Mesenchymal stem cell (in vitro differentiated cells and primary cell): ENCODE data around the gene GTPBP1.

Experiments
- DNase-seq: peaks from one replicate; pipeline ENCODE4 v3.0.0-alpha.2; 2013
- H2AFZ ChIP-seq: one replicate; pipeline ENCODE4 v1.6.1; 2013; ENCODE audit warnings: low read depth, mild to moderate bottlenecking, control low read depth, inconsistent platforms, low read length, moderate library complexity
- H2AK5ac ChIP-seq: 2 replicates; pipeline ENCODE4 v1.6.1; 2013; ENCODE audit warnings: low read length, moderate library complexity, mild to moderate bottlenecking, inconsistent platforms; ENCODE audit not compliant: severe bottlenecking
- H2BK120ac ChIP-seq: one replicate; pipeline ENCODE4 v1.6.1; 2013; ENCODE audit warnings: low read depth, mild to moderate bottlenecking, inconsistent platforms, low read length, moderate library complexity
- H2BK12ac ChIP-seq, 2 experiments: one replicate each; pipeline ENCODE4 v1.6.1; 2013; ENCODE audit warnings: inconsistent platforms in 2 of 2, low read length in 2 of 2, mild to moderate bottlenecking in 2 of 2, moderate library complexity in 2 of 2, control low read depth in 1 of 2
- H2BK15ac ChIP-seq: one replicate; pipeline ENCODE4 v1.6.1; 2013; ENCODE audit warnings: mild to moderate bottlenecking, low read depth, inconsistent platforms; ENCODE audit not compliant: poor library complexity, severe bottlenecking
- H2BK5ac ChIP-seq: 2 replicates; pipeline ENCODE4 v1.6.1; 2013; ENCODE audit warnings: low read depth, mild to moderate bottlenecking, low read length, control low read depth, inconsistent platforms; ENCODE audit not compliant: poor library complexity, severe bottlenecking
- H3K14ac ChIP-seq, 2 experiments: one replicate each; pipeline ENCODE4 v1.6.1; 2013; ENCODE audit warnings: inconsistent platforms in 2 of 2, low read length in 2 of 2, control low read depth in 1 of 2, mild to moderate bottlenecking in 1 of 2, moderate library complexity in 1 of 2
- H3K18ac ChIP-seq, 2 experiments: one replicate each; pipeline ENCODE4 v1.6.1; 2013; ENCODE audit warnings: inconsistent platforms in 2 of 2, low read length in 2 of 2, control low read depth in 1 of 2, low read depth in 1 of 2, mild to moderate bottlenecking in 1 of 2
- H3K23ac ChIP-seq, 2 experiments: one replicate each; pipeline ENCODE4 v1.6.1; 2013; ENCODE audit warnings: inconsistent platforms in 2 of 2, low read length in 2 of 2, mild to moderate bottlenecking in 2 of 2, moderate library complexity in 2 of 2, control low read depth in 1 of 2
- H3K27ac ChIP-seq: 2 replicates; pipeline ENCODE4 v1.5.1; 2013; ENCODE audit warnings: mild to moderate bottlenecking, moderate library complexity, low read length, control low read depth, inconsistent platforms; ENCODE audit not compliant: poor library complexity, severe bottlenecking
- H3K27me3 ChIP-seq, 2 experiments: 2 replicates each; pipeline versions ENCODE4 v1.6.1 to v1.7.0; 2013; ENCODE audit warnings: low read length in 2 of 2, mild to moderate bottlenecking in 2 of 2, moderate library complexity in 2 of 2, control low read depth in 1 of 2, inconsistent platforms in 1 of 2; ENCODE audit not compliant: control insufficient read depth in 1 of 2, insufficient read depth in 1 of 2
- H3K36me3 ChIP-seq, 2 experiments: 2 replicates each; pipeline versions ENCODE4 v1.6.1 to v1.7.0; 2013; ENCODE audit warnings: low read length in 2 of 2, control low read depth in 1 of 2, inconsistent platforms in 1 of 2, low read depth in 1 of 2, mild to moderate bottlenecking in 1 of 2; ENCODE audit not compliant: insufficient read depth in 2 of 2, control insufficient read depth in 1 of 2
- H3K4ac ChIP-seq, 2 experiments: one replicate each; pipeline ENCODE4 v1.6.1; 2013; ENCODE audit warnings: inconsistent platforms in 2 of 2, low read length in 2 of 2, mild to moderate bottlenecking in 2 of 2, moderate library complexity in 2 of 2, control low read depth in 1 of 2, low read depth in 1 of 2
- H3K4me1 ChIP-seq: 2 replicates; pipeline ENCODE4 v1.6.1; 2013; ENCODE audit warnings: low read depth, low read length, control low read depth; ENCODE audit not compliant: control insufficient read depth, insufficient read depth
- H3K4me2 ChIP-seq: 2 replicates; pipeline ENCODE4 v1.6.1; 2013; ENCODE audit warnings: low read length, mild to moderate bottlenecking, inconsistent platforms; ENCODE audit not compliant: poor library complexity, severe bottlenecking
- H3K4me3 ChIP-seq, 2 experiments: 2 replicates each; pipeline versions ENCODE4 v1.5.1 to v1.7.0; 2013; ENCODE audit warnings: low read length in 2 of 2, mild to moderate bottlenecking in 2 of 2, control low read depth in 1 of 2, low read depth in 1 of 2; ENCODE audit not compliant: insufficient read depth in 1 of 2
- H3K79me1 ChIP-seq: replicated peaks from 2 replicates; pipeline ENCODE4 v1.6.1; 2013; ENCODE audit warnings: mild to moderate bottlenecking, control low read depth, low read length, inconsistent platforms; ENCODE audit not compliant: poor library complexity, severe bottlenecking
- H3K9ac ChIP-seq: 2 replicates; pipeline ENCODE4 v1.7.0; 2013; ENCODE audit warnings: mild to moderate bottlenecking, low read length, moderate library complexity
- H3K9me3 ChIP-seq: 2 replicates; pipeline ENCODE4 v1.7.0; 2013; ENCODE audit warnings: mild to moderate bottlenecking, low read length; ENCODE audit not compliant: control insufficient read depth
- H4K8ac ChIP-seq: one replicate; pipeline ENCODE4 v1.6.1; 2013; ENCODE audit warnings: inconsistent platforms, mild to moderate bottlenecking, low read length, moderate library complexity
- H4K91ac ChIP-seq: one replicate; pipeline ENCODE4 v1.6.1; 2013; ENCODE audit warnings: mild to moderate bottlenecking, low read length, inconsistent platforms
- WGBS: methylation state at CpG from one replicate; pipeline ENCODE4 v1.1.7; 2013; ENCODE audit warnings: mixed read lengths; 5-methylcytosine and 5-hydroxymethylcytosine counted together

GTPBP1 gene

GRCh38 chr22:38716271-38716670 is 10.5 kb downstream of the GTPBP1 start:
- no peak overlapping the region for H3K14ac ChIP-seq

GRCh38 chr22:38716826-38717225 is 11.1 kb downstream of the GTPBP1 start:
- H3K4ac ChIP-seq, result no peak overlapping the region
- WGBS, result 97% methylated on average over 7 of the region's 9 CpGs

More at GRCh38 chr22:38716271-38716670, 10.5 kb downstream of the GTPBP1 start:
- Histone ChIP-seq H2AK5ac (no peak overlapping the region), H2BK5ac (no peak overlapping the region), H3K9me3 (no peaks in the 10 kb centered on the region), H3K27me3 (no peaks in the 10 kb centered on the region), H3K9ac (no peak overlapping the region), H3K18ac (no peak overlapping the region), H4K91ac (no peak overlapping the region), H3K36me3 (peaks cover 33 to 49% of the 10 kb centered on the region in 2 experiments), H4K8ac (no peak overlapping the region), H3K4me2 (no peak overlapping the region), H2BK15ac (no peak overlapping the region), H3K4me1 (peaks cover 14% of the 10 kb centered on the region), H2AFZ (no peak overlapping the region), H3K23ac (no peak overlapping the region), H2BK120ac (no peak overlapping the region), H3K79me1 (peaks cover 30% of the 10 kb centered on the region), H3K27ac (no peak overlapping the region), H3K4ac (no peak overlapping the region), H2BK12ac (no peak overlapping the region), H3K4me3 (no peak overlapping the region)
- no peak for DNase-seq
- WGBS, result 99% methylated on average over 10 of the region's 10 CpGs

GRCh38 chr22:38717244-38717643 is 11.5 kb downstream of the GTPBP1 start:
- Histone ChIP-seq H3K36me3 (peaks cover 38 to 55% of the 10 kb centered on the region in 2 experiments), H3K18ac (no peak overlapping the region), H3K23ac (no peak overlapping the region), H3K9me3 (no peaks in the 10 kb centered on the region), H4K8ac (no peak overlapping the region), H2BK12ac (no peak overlapping the region), H3K14ac (no peak overlapping the region), H3K79me1 (peaks cover 31% of the 10 kb centered on the region), H3K27me3 (no peaks in the 10 kb centered on the region), H2BK5ac (no peak overlapping the region), H3K9ac (no peak overlapping the region), H2BK120ac (no peak overlapping the region), H3K27ac (no peak overlapping the region), H2BK15ac (no peak overlapping the region), H3K4me3 (no peak overlapping the region), H3K4me2 (no peak overlapping the region), H3K4ac (no peak overlapping the region), H2AFZ (no peak overlapping the region), H4K91ac (no peak overlapping the region), H2AK5ac (no peak overlapping the region), H3K4me1 (peaks cover 17% of the 10 kb centered on the region)
- DNase-seq, result no peak
- WGBS, result 97% methylated on average over 5 of the region's 6 CpGs

More at GRCh38 chr22:38716826-38717225, 11.1 kb downstream of the GTPBP1 start:
- H3K9me3 ChIP-seq, result no peaks in the 10 kb centered on the region
- no peak overlapping the region for H2BK15ac ChIP-seq
- no peak overlapping the region for H2AFZ ChIP-seq
- no peak overlapping the region for H3K4me2 ChIP-seq
- H3K79me1 ChIP-seq, result peaks cover 34% of the 10 kb centered on the region
- H3K14ac ChIP-seq, result no peak overlapping the region
- H2BK5ac ChIP-seq, result no peak overlapping the region
- no peak for DNase-seq
- no peak overlapping the region for H4K91ac ChIP-seq
- no peak overlapping the region for H2AK5ac ChIP-seq
- H3K4me1 ChIP-seq, result peaks cover 17% of the 10 kb centered on the region
- no peak overlapping the region for H3K27ac ChIP-seq
- no peak overlapping the region for H2BK120ac ChIP-seq
- no peak overlapping the region for H4K8ac ChIP-seq
- no peak overlapping the region for H3K4me3 ChIP-seq
- H3K23ac ChIP-seq, result peak overlapping the region in 1 of 2 experiments; percentile 68
- H3K27me3 ChIP-seq, result no peaks in the 10 kb centered on the region
- H2BK12ac ChIP-seq, result no peak overlapping the region
- H3K9ac ChIP-seq, result no peak overlapping the region
- H3K18ac ChIP-seq, result no peak overlapping the region
- peaks cover 38 to 54% of the 10 kb centered on the region in 2 experiments for H3K36me3 ChIP-seq

- no peak overlapping the region for H3K18ac ChIP-seq
- H3K9ac ChIP-seq, result peak overlapping the region; percentile 76
- no peak overlapping the region for H3K23ac ChIP-seq
- H2BK120ac ChIP-seq, result no peak overlapping the region
- no peaks in the 10 kb centered on the region for H3K27me3 ChIP-seq
- no peak overlapping the region for H2AK5ac ChIP-seq
- DNase-seq, result peak; percentile 92
- H3K14ac ChIP-seq, result no peak overlapping the region
- H2AFZ ChIP-seq, result no peak overlapping the region
- no peak overlapping the region for H4K8ac ChIP-seq
- no peak overlapping the region for H2BK12ac ChIP-seq
- H3K36me3 ChIP-seq, result peaks cover 41 to 59% of the 10 kb centered on the region in 2 experiments
- no peaks in the 10 kb centered on the region for H3K9me3 ChIP-seq
- H3K4me3 ChIP-seq, result peak overlapping the region in 1 of 2 experiments; percentile 21
- H2BK15ac ChIP-seq, result no peak overlapping the region
- no peak overlapping the region for H3K27ac ChIP-seq
- 17% methylated on average over 6 of the region's 6 CpGs for WGBS
- no peak overlapping the region for H3K4me2 ChIP-seq
- H3K79me1 ChIP-seq, result peaks cover 34% of the 10 kb centered on the region
- H4K91ac ChIP-seq, result no peak overlapping the region
- H2BK5ac ChIP-seq, result no peak overlapping the region
- peaks cover 17% of the 10 kb centered on the region for H3K4me1 ChIP-seq
- H3K4ac ChIP-seq, result no peak overlapping the region
These were observed 12.7 kb downstream of the GTPBP1 start for GRCh38 chr22:38718414-38718813.
